H9 (cell line): Measurements from ENCODE around the gene DNAI4. TPM values are rescaled to one million over a fixed set of nuclear protein-coding genes. Genes with fewer than 3 reads are reported as not detected.

Source experiments
- DNase-seq: peaks from one replicate; pipeline ENCODE4 v3.0.0-alpha.2; 2017
- H2AFZ ChIP-seq: one replicate; pipeline ENCODE4 v1.6.1; 2013; ENCODE audit warnings: mild to moderate bottlenecking, low read length, control low read depth, moderate library complexity
- H2AK5ac ChIP-seq: 2 replicates; pipeline ENCODE4 v1.6.1; 2013; ENCODE audit warnings: low read length, control low read depth, mixed read lengths; ENCODE audit not compliant: insufficient read length
- H2BK120ac ChIP-seq: one replicate; pipeline ENCODE4 v1.6.1; 2013; ENCODE audit warnings: low read depth, mild to moderate bottlenecking, low read length, control low read depth, inconsistent platforms; ENCODE audit not compliant: poor library complexity, severe bottlenecking
- H2BK12ac ChIP-seq: 2 replicates; pipeline ENCODE4 v1.6.1; 2013; ENCODE audit warnings: low read length, control low read depth, mixed read lengths, low read depth; ENCODE audit not compliant: insufficient read length
- H2BK15ac ChIP-seq: 2 replicates; pipeline ENCODE4 v1.6.1; 2013; ENCODE audit warnings: low read depth, low read length, control low read depth
- H2BK20ac ChIP-seq: one replicate; pipeline ENCODE4 v1.6.1; 2013; ENCODE audit warnings: low read depth, mild to moderate bottlenecking, low read length, control low read depth, inconsistent platforms; ENCODE audit not compliant: poor library complexity, severe bottlenecking
- H2BK5ac ChIP-seq: 2 replicates; pipeline ENCODE4 v1.6.1; 2013; ENCODE audit warnings: low read length, control low read depth, mixed read lengths; ENCODE audit not compliant: insufficient read length
- H3K14ac ChIP-seq: 2 replicates; pipeline ENCODE4 v1.6.1; 2013; ENCODE audit warnings: low read length, control low read depth; ENCODE audit not compliant: insufficient read depth
- H3K18ac ChIP-seq: 2 replicates; pipeline ENCODE4 v1.6.1; 2013; ENCODE audit warnings: low read depth, mild to moderate bottlenecking, mixed read lengths, low read length, control low read depth; ENCODE audit not compliant: insufficient read length
- H3K23ac ChIP-seq: 2 replicates; pipeline ENCODE4 v1.6.1; 2013; ENCODE audit warnings: low read length, control low read depth, mixed read lengths, low read depth; ENCODE audit not compliant: insufficient read length
- H3K23me2 ChIP-seq: 2 replicates; pipeline ENCODE4 v1.6.1; 2013; ENCODE audit warnings: low read depth, mild to moderate bottlenecking, mixed read lengths, low read length, control low read depth; ENCODE audit not compliant: insufficient read length, poor library complexity, severe bottlenecking
- H3K27ac ChIP-seq: 2 replicates; pipeline ENCODE4 v1.5.1; 2013; ENCODE audit warnings: low read length, control low read depth, mixed read lengths, low read depth; ENCODE audit not compliant: insufficient read length
- H3K27me3 ChIP-seq: 2 replicates; pipeline ENCODE4 v1.6.1; 2013; ENCODE audit warnings: low read length, control low read depth, inconsistent platforms; ENCODE audit not compliant: insufficient read depth
- H3K4ac ChIP-seq: 2 replicates; pipeline ENCODE4 v1.6.1; 2013; ENCODE audit warnings: low read depth, mild to moderate bottlenecking, control low read depth, inconsistent platforms, low read length, moderate library complexity
- H3K4me1 ChIP-seq: 2 replicates; pipeline ENCODE4 v1.6.1; 2013; ENCODE audit warnings: low read length, control low read depth, inconsistent platforms; ENCODE audit not compliant: insufficient read depth
- H3K4me2 ChIP-seq: 2 replicates; pipeline ENCODE4 v1.6.1; 2013; ENCODE audit warnings: low read length, control low read depth, mixed read lengths; ENCODE audit not compliant: insufficient read length, insufficient read depth
- H3K56ac ChIP-seq: 2 replicates; pipeline ENCODE4 v1.6.1; 2013; ENCODE audit warnings: low read depth, mild to moderate bottlenecking, mixed read lengths, low read length, control low read depth; ENCODE audit not compliant: insufficient read length
- H3K79me1 ChIP-seq: 2 replicates; pipeline ENCODE4 v1.6.1; 2013; ENCODE audit warnings: low read depth, mild to moderate bottlenecking, moderate library complexity, low read length, control low read depth, inconsistent platforms; ENCODE audit not compliant: insufficient read depth, poor library complexity, severe bottlenecking
- H3K79me2 ChIP-seq: 2 replicates; pipeline ENCODE4 v1.6.1; 2013; ENCODE audit warnings: low read length, control low read depth, inconsistent platforms; ENCODE audit not compliant: insufficient read depth
- H3K9ac ChIP-seq: 2 replicates; pipeline ENCODE4 v1.6.1; 2013; ENCODE audit warnings: low read length, control low read depth, mixed read lengths; ENCODE audit not compliant: insufficient read length; ENCODE audit errors: extremely low read depth
- H3K9me3 ChIP-seq: one replicate; pipeline ENCODE4 v1.6.1; 2013; ENCODE audit warnings: low read depth, low read length, inconsistent platforms; ENCODE audit not compliant: control insufficient read depth
- H3T11ph ChIP-seq: one replicate; pipeline ENCODE4 v1.6.1; 2013; ENCODE audit warnings: mild to moderate bottlenecking, low read length, control low read depth, inconsistent platforms
- H4K20me1 ChIP-seq: one replicate; pipeline ENCODE4 v1.6.1; 2013; ENCODE audit not compliant: control insufficient read depth, insufficient read length, insufficient read depth
- H4K5ac ChIP-seq: 2 replicates; pipeline ENCODE4 v1.6.1; 2013; ENCODE audit warnings: low read depth, mild to moderate bottlenecking, mixed read lengths, low read length, control low read depth; ENCODE audit not compliant: insufficient read length
- H4K8ac ChIP-seq: replicated peaks from 2 replicates; pipeline ENCODE4 v1.6.1; 2013; ENCODE audit warnings: low read length, control low read depth, mixed read lengths, low read depth; ENCODE audit not compliant: insufficient read length
- H4K91ac ChIP-seq: 2 replicates; pipeline ENCODE4 v1.6.1; 2013; ENCODE audit warnings: low read depth, mild to moderate bottlenecking, moderate library complexity, mixed read lengths, low read length, control low read depth; ENCODE audit not compliant: insufficient read length
- H3K27ac Mint-ChIP-seq, 3 experiments: 2 replicates in 2 of 3; 3 replicates in 1 of 3; pipeline ENCODE4 v1.8.0; 2020 to 2021; ENCODE audit warnings: mixed read lengths in 3 of 3, mild to moderate bottlenecking in 1 of 3, moderate library complexity in 1 of 3
- H3K27me3 Mint-ChIP-seq: 2 replicates; pipeline ENCODE4 v1.8.0; 2021; ENCODE audit warnings: low read depth, mild to moderate bottlenecking, moderate library complexity, mixed read lengths
- H3K36me3 Mint-ChIP-seq, 3 experiments: 2 replicates in 2 of 3; 3 replicates in 1 of 3; pipeline ENCODE4 v1.8.0; 2020 to 2021; ENCODE audit warnings: low read depth in 3 of 3, mixed read lengths in 3 of 3; ENCODE audit not compliant: insufficient read depth in 1 of 3
- H3K4me1 Mint-ChIP-seq, 2 experiments: 2 replicates each; pipeline ENCODE4 v1.8.0; 2020; ENCODE audit warnings: mixed read lengths in 2 of 2
- H3K4me3 Mint-ChIP-seq, 2 experiments: 2 replicates in 1 of 2; 3 replicates in 1 of 2; pipeline ENCODE4 v1.8.0; 2020 to 2021; ENCODE audit warnings: mild to moderate bottlenecking in 2 of 2, mixed read lengths in 2 of 2, moderate library complexity in 1 of 2
- H3K9me3 Mint-ChIP-seq, 2 experiments: 2 replicates in 1 of 2; 3 replicates in 1 of 2; pipeline ENCODE4 v1.8.0; 2020; ENCODE audit warnings: mild to moderate bottlenecking in 2 of 2, mixed read lengths in 2 of 2, moderate library complexity in 1 of 2
- CTCF ChIP-seq: fragments of 200-600 bp; sonication (generic); conservative IDR thresholded peaks from 3 replicates; pipeline ENCODE4 v1.8.0; 2021; ENCODE audit warnings: antibody characterized with exemption, mild to moderate bottlenecking
- total RNA-seq: library from RNA; stranded (reverse); gene quantifications from 2 replicates; pipeline ENCODE4 v1.2.1, GENCODE V29; 2021

Gene DNAI4
- total RNA-seq, 1 experiment from 2014 or later, result 1.4 TPM

GRCh38 chr1:66834926-66835325 lies 89.7 kb downstream of the DNAI4 start:
- no peaks in the 10 kb centered on the region for H3K9me3 ChIP-seq
- no peaks in the 10 kb centered on the region for H3K27me3 ChIP-seq
- no peak overlapping the region for H3K56ac ChIP-seq
- H3K23ac ChIP-seq, result no peak overlapping the region
- Mint-ChIP-seq H3K27me3 (peaks cover 2% of the 10 kb centered on the region), H3K4me1 (no peaks in the 10 kb centered on the region), H3K36me3 (no peaks in the 10 kb centered on the region), H3K27ac (no peak overlapping the region), H3K9me3 (no peaks in the 10 kb centered on the region), H3K4me3 (no peak overlapping the region)
- no peak overlapping the region for H4K8ac ChIP-seq
- no peaks in the 10 kb centered on the region for H3K23me2 ChIP-seq
- no peak overlapping the region for H4K91ac ChIP-seq
- no peak overlapping the region for H2BK20ac ChIP-seq
- no peak overlapping the region for H4K5ac ChIP-seq
- no peak overlapping the region for H2AK5ac ChIP-seq
- H3K4me1 ChIP-seq, result no peaks in the 10 kb centered on the region
- no peaks in the 10 kb centered on the region for H3K79me2 ChIP-seq
- H4K20me1 ChIP-seq, result no peaks in the 10 kb centered on the region
- no peak overlapping the region for H2AFZ ChIP-seq
- H3T11ph ChIP-seq, result no peak overlapping the region
- no peak overlapping the region for H3K18ac ChIP-seq
- no peak overlapping the region for H3K4ac ChIP-seq
- H2BK15ac ChIP-seq, result no peak overlapping the region
- no peak overlapping the region for H3K9ac ChIP-seq
- H3K14ac ChIP-seq, result no peak overlapping the region
- H2BK12ac ChIP-seq, result no peak overlapping the region
- TF ChIP-seq CTCF, result no peak
- no peak overlapping the region for H2BK120ac ChIP-seq
- no peak for DNase-seq
- H3K27ac ChIP-seq, result no peak overlapping the region
- no peak overlapping the region for H2BK5ac ChIP-seq
- no peaks in the 10 kb centered on the region for H3K79me1 ChIP-seq
- no peak overlapping the region for H3K4me2 ChIP-seq
